Transverse colon (tissue), 4 donors: ENCODE data around the gene JAK2.

Experiments used
- CTCF ChIP-seq, 5 experiments: fragments of 200-600 bp in 3 of 5; fragments of 450-650 bp in 2 of 5; sonication (generic) in 3 of 5; IDR thresholded peaks; 1 replicate in 2 of 5; 2 replicates in 3 of 5; pipeline ENCODE4 v1.5.1; 2016 to 2017; ENCODE audit warnings: antibody characterized with exemption in 5 of 5, inconsistent platforms in 3 of 5, mild to moderate bottlenecking in 2 of 5, moderate library complexity in 1 of 5
- EP300 ChIP-seq: sonication (generic); formaldehyde crosslinking; IDR thresholded peaks from one replicate; pipeline ENCODE4 v1.6.1; 2017; ENCODE audit warnings: antibody characterized with exemption, low read depth
- POLR2A ChIP-seq: fragments of 450-650 bp; IDR thresholded peaks from one replicate; pipeline ENCODE4 v1.6.1; 2016; ENCODE audit warnings: antibody characterized with exemption, mild to moderate bottlenecking, moderate library complexity
- POLR2AphosphoS5 ChIP-seq, 3 donors: sonication (generic); formaldehyde crosslinking; IDR thresholded peaks; one replicate each; pipeline ENCODE4 v1.6.1; 2016; ENCODE audit warnings: antibody characterized with exemption in 3 of 3

- TF ChIP-seq CTCF (IDR thresholded peaks at IDR 0.05) (no peak), POLR2AphosphoS5 (IDR thresholded peaks at IDR 0.05) (no peak), EP300 (no peak), POLR2A (no peak)
These were observed 77.6 kb downstream of the JAK2 start for GRCh38 chr9:5062631-5063030.
